Transverse colon (tissue), 4 donors: ENCODE results near the gene OFD1.

Experiments used
- CTCF ChIP-seq, 5 experiments: fragments of 200-600 bp in 3 of 5; fragments of 450-650 bp in 2 of 5; sonication (generic) in 3 of 5; IDR thresholded peaks; 1 replicate in 2 of 5; 2 replicates in 3 of 5; pipeline ENCODE4 v1.5.1; 2016 to 2017; ENCODE audit warnings: antibody characterized with exemption in 5 of 5, inconsistent platforms in 3 of 5, mild to moderate bottlenecking in 2 of 5, moderate library complexity in 1 of 5
- POLR2AphosphoS5 ChIP-seq, 3 donors: sonication (generic); formaldehyde crosslinking; IDR thresholded peaks; one replicate each; pipeline ENCODE4 v1.6.1; 2016; ENCODE audit warnings: antibody characterized with exemption in 3 of 3

GRCh38 chrX:13815664-13816063, 81.1 kb downstream of the OFD1 start:
- TF ChIP-seq CTCF (IDR thresholded peaks at IDR 0.05), result no peak
- TF ChIP-seq POLR2AphosphoS5 (IDR thresholded peaks at IDR 0.05), result no peak
